GM12801 (cell line): ENCODE data around the gene WIPI1.

Experiments
- CTCF ChIP-seq: IDR thresholded peaks from one replicate; pipeline ENCODE4 v1.5.1; 2011; ENCODE audit warnings: control low read depth; ENCODE audit not compliant: insufficient read length; ENCODE audit errors: extremely low read depth

The WIPI1 gene

GRCh38 chr17:68378268-68379176, 78.8 kb downstream of the WIPI1 start:
- TF ChIP-seq CTCF, result no peak

- TF ChIP-seq CTCF, result no peak
Observed at GRCh38 chr17:68377771-68378267, 79.5 kb downstream of the WIPI1 start.

- TF ChIP-seq CTCF, result no peak
Observed at GRCh38 chr17:68375566-68375965, 81.7 kb downstream of the WIPI1 start.
